Hepatocyte (in vitro differentiated cells): ENCODE data around the gene RPS6KA2. TPM values are rescaled to one million over a fixed set of nuclear protein-coding genes. Genes with fewer than 3 reads are reported as not detected.

Experiments used
- DNase-seq: peaks from one replicate; pipeline ENCODE4 v3.0.0-alpha.2; 2016; ENCODE audit warnings: low spot score
- H2AFZ ChIP-seq: fragments of 200-600 bp; sonication (generic); 2 replicates; pipeline ENCODE4 v1.6.0; 2016; ENCODE audit warnings: antibody characterized with exemption, mild to moderate bottlenecking
- H3K27ac ChIP-seq: fragments of 200-600 bp; sonication (generic); 2 replicates; pipeline ENCODE4 v1.5.1; 2016; ENCODE audit warnings: mild to moderate bottlenecking
- H3K27me3 ChIP-seq: fragments of 200-600 bp; sonication (generic); 2 replicates; pipeline ENCODE4 v1.6.1; 2016
- H3K36me3 ChIP-seq: fragments of 200-600 bp; sonication (generic); replicated peaks from 2 replicates; pipeline ENCODE4 v1.5.1; 2016; ENCODE audit warnings: low read depth; ENCODE audit not compliant: insufficient read depth
- H3K4me1 ChIP-seq: fragments of 200-600 bp; sonication (generic); 2 replicates; pipeline ENCODE4 v1.5.1; 2016; ENCODE audit warnings: mild to moderate bottlenecking, moderate library complexity; ENCODE audit not compliant: insufficient read depth
- H3K4me2 ChIP-seq: fragments of 200-600 bp; sonication (generic); 2 replicates; pipeline ENCODE4 v1.6.0; 2016
- H3K4me3 ChIP-seq: fragments of 200-600 bp; sonication (generic); 2 replicates; pipeline ENCODE4 v1.5.1; 2016; ENCODE audit warnings: mild to moderate bottlenecking
- H3K79me2 ChIP-seq: fragments of 200-600 bp; sonication (generic); 2 replicates; pipeline ENCODE4 v1.6.0; 2017; ENCODE audit warnings: mild to moderate bottlenecking
- H3K9me2 ChIP-seq: fragments of 200-600 bp; sonication (generic); replicated peaks from 2 replicates; pipeline ENCODE4 v1.6.0; 2017; ENCODE audit warnings: mild to moderate bottlenecking; ENCODE audit not compliant: insufficient read depth
- H3K9me3 ChIP-seq: fragments of 200-600 bp; sonication (generic); 2 replicates; pipeline ENCODE4 v1.5.1; 2016; ENCODE audit warnings: low read depth, mild to moderate bottlenecking
- H4K20me1 ChIP-seq: fragments of 200-600 bp; sonication (generic); 2 replicates; pipeline ENCODE4 v1.6.0; 2016; ENCODE audit warnings: mild to moderate bottlenecking; ENCODE audit not compliant: insufficient read depth, poor library complexity, severe bottlenecking
- CTCF ChIP-seq: fragments of 200-600 bp; sonication (generic); IDR thresholded peaks from 2 replicates; pipeline ENCODE4 v1.5.1; 2016; ENCODE audit warnings: antibody characterized with exemption, mild to moderate bottlenecking; ENCODE audit not compliant: poor library complexity
- EZH2 ChIP-seq: fragments of 200-600 bp; sonication (generic); IDR thresholded peaks from 2 replicates; pipeline ENCODE4 v1.6.1; 2016; ENCODE audit warnings: antibody characterized with exemption, mild to moderate bottlenecking, borderline replicate concordance
- EZH2phosphoT487 ChIP-seq: fragments of 200-600 bp; sonication (generic); IDR thresholded peaks from one replicate; pipeline ENCODE4 v1.6.1; 2018; ENCODE audit warnings: antibody characterized with exemption, mild to moderate bottlenecking, low read depth, moderate library complexity; ENCODE audit not compliant: unreplicated experiment, severe bottlenecking
- WGBS: methylation state at CpG from one replicate; pipeline ENCODE4 v1.1.6; 2016; ENCODE audit warnings: low lambda C conversion rate; ENCODE audit errors: missing lambda C conversion rate; 5-methylcytosine and 5-hydroxymethylcytosine counted together
- polyA plus RNA-seq: library from polyadenylated mRNA; unstranded; fragments of >200 nt; fragmentation: Nextera tagmentation; extraction: Ambion mirVana; gene quantifications from 2 replicates; pipeline ENCODE4 v1.2.1, GENCODE V29; 2016
- total RNA-seq: library from RNA; depleted of rRNA; stranded (reverse); fragments of >200 nt; gene quantifications from 2 replicates; pipeline ENCODE4 v1.2.3, GENCODE V29; 2014

The RPS6KA2 gene
- total and polyA plus RNA-seq, 2 experiments from 2014 or later: 27.7 to 29.2 TPM

DNA sequence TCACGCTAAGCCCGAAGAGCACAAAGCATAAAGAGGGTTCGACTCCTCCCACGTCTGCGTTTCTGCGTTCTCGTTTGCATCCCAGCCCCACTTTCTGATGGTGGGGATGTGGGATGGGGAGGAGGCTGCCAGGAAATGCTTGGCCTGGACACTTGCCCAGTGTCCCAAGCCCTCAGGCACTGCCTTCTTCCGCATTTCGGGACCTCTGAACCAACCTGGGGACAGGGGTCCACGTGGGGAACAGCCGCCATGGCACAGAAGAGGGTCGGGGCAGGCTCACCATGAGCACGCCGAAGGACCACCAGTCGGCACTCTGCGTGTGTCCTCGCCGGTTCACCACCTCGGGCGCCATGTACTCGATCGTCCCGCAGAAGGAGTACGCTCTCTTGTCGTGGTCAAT lies 128.8 kb downstream of the RPS6KA2 start:
- Histone ChIP-seq H3K9me3 (no peaks in the 10 kb centered on the region), H3K9me2 (no peaks in the 10 kb centered on the region), H3K4me3 (no peak overlapping the region), H3K27ac (no peak overlapping the region), H3K79me2 (no peaks in the 10 kb centered on the region), H3K4me2 (no peak overlapping the region), H4K20me1 (no peaks in the 10 kb centered on the region), H2AFZ (no peak overlapping the region), H3K27me3 (no peaks in the 10 kb centered on the region), H3K4me1 (no peaks in the 10 kb centered on the region), H3K36me3 (no peaks in the 10 kb centered on the region)
- 98% methylated on average over 25 of the region's 25 CpGs for WGBS
- DNase-seq: no peak
- TF ChIP-seq EZH2: no peak
- no peak for TF ChIP-seq CTCF
- TF ChIP-seq EZH2phosphoT487: no peak

- no peaks in the 10 kb centered on the region for H4K20me1 ChIP-seq
- H3K4me2 ChIP-seq: no peak overlapping the region
- H3K4me3 ChIP-seq: no peak overlapping the region
- no peaks in the 10 kb centered on the region for H3K27me3 ChIP-seq
- H3K79me2 ChIP-seq: no peaks in the 10 kb centered on the region
- H3K9me3 ChIP-seq: no peaks in the 10 kb centered on the region
- no peak overlapping the region for H3K27ac ChIP-seq
- no peak for TF ChIP-seq CTCF
- no peak for TF ChIP-seq EZH2phosphoT487
- no peak for TF ChIP-seq EZH2
- DNase-seq: no peak
- no peaks in the 10 kb centered on the region for H3K4me1 ChIP-seq
- 94% methylated on average over 31 of the region's 32 CpGs for WGBS
- no peak overlapping the region for H2AFZ ChIP-seq
- H3K36me3 ChIP-seq: no peaks in the 10 kb centered on the region
- no peaks in the 10 kb centered on the region for H3K9me2 ChIP-seq
Observed at GRCh38 chr6:166497087-166497899, 129.8 kb downstream of the RPS6KA2 start.

DNA sequence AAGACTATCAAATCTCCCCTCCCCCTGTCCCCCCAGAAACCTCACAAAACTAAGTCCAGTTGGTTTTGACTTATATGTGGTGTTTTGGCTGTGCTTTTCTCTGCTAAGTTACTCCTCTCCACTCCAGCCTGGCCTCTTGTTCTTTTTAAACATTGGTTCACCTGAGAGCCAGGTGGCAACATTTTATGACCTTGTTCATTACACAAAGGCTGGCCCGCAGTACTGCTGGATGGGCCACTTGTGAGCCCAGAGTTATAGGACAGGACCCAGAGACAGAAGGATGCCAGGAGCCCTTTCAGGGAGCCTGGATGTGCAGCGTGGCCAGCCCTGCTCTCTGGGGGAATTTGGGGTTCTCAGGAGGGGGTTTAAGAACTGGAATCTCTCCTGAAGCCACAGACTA lies 130.6 kb downstream of the RPS6KA2 start:
- Histone ChIP-seq H3K4me2 (no peak overlapping the region), H3K9me3 (no peaks in the 10 kb centered on the region), H4K20me1 (no peaks in the 10 kb centered on the region), H3K9me2 (no peaks in the 10 kb centered on the region), H3K79me2 (no peaks in the 10 kb centered on the region), H3K4me1 (no peaks in the 10 kb centered on the region), H3K36me3 (no peaks in the 10 kb centered on the region), H3K27ac (no peak overlapping the region), H2AFZ (no peak overlapping the region), H3K4me3 (no peak overlapping the region), H3K27me3 (no peaks in the 10 kb centered on the region)
- no peak for TF ChIP-seq EZH2
- TF ChIP-seq CTCF: no peak
- TF ChIP-seq EZH2phosphoT487: no peak
- no peak for DNase-seq
- 89% methylated on average over 2 of the region's 2 CpGs for WGBS
